Measurements from ENCODE around the gene TEPSIN. TPM values are rescaled to one million over a fixed set of nuclear protein-coding genes. Genes with fewer than 3 reads are reported as not detected.

TEPSIN gene
- total and polyA plus RNA-seq, 2 of the 13 experiments (the other 11 are each of a cell fraction or from before 2014, with no cell fraction given), result 16.1 to 18.8 TPM

GRCh38 chr17:81222906-81223761 is 15.7 kb downstream of the TEPSIN start, which contains the start of gene CEP131 (continued):
- peak; percentile 91 for TF ChIP-seq POGK (CRISPR knock-in tag; conservative IDR thresholded peaks at IDR 0.05)
- TF ChIP-seq RARA (CRISPR knock-in tag; IDR thresholded peaks at IDR 0.05), result peak; percentile 26; the same call in 1 of the 2 replicates
- no peak for TF ChIP-seq ZNF121 (CRISPR knock-in tag; IDR thresholded peaks at IDR 0.05)
- no peak for TF ChIP-seq ZNF225 (CRISPR knock-in tag; IDR thresholded peaks at IDR 0.05)
- no peak for TF ChIP-seq SIN3B (IDR thresholded peaks at IDR 0.05; ENCODE audit: low read length)
- peak; percentile 37; the same call in 1 of the 2 replicates for TF ChIP-seq ZNF556 (CRISPR knock-in tag; IDR thresholded peaks at IDR 0.05; ENCODE audit: borderline replicate concordance)
- peak; percentile 75; the same call in 1 of the 2 replicates for TF ChIP-seq ZNF451 (CRISPR knock-in tag; IDR thresholded peaks at IDR 0.05)
- no peak for TF ChIP-seq HOMEZ (CRISPR knock-in tag; IDR thresholded peaks at IDR 0.05; ENCODE audit: low read depth)
- no peak for TF ChIP-seq ZNF264 (CRISPR knock-in tag; IDR thresholded peaks at IDR 0.05)
- TF ChIP-seq DMAP1 (CRISPR knock-in tag; IDR thresholded peaks at IDR 0.05), result peak; percentile 79
- TF ChIP-seq MAX (IDR thresholded peaks at IDR 0.05), result peak; percentile 99
- TF ChIP-seq ZNF558 (CRISPR knock-in tag; IDR thresholded peaks at IDR 0.05; ENCODE audit: borderline replicate concordance), result no peak; the same call in 1 of the 2 replicates
